H1 (cell line): ENCODE data around the gene ZNF618. TPM values are rescaled to one million over a fixed set of nuclear protein-coding genes. Genes with fewer than 3 reads are reported as not detected.

Source experiments
- CTCF ChIA-PET: fragments of 300-600 bp; sonication (Branson Sonifier 250); formaldehyde crosslinking; loops from one replicate; lab custom pipeline; 2021; ENCODE audit not compliant: partially characterized antibody; lab: Charles Lee
- POLR2A ChIA-PET: fragments of 300-600 bp; sonication (Branson Sonifier 250); formaldehyde crosslinking; loops from one replicate; lab custom pipeline; 2021; ENCODE audit warnings: inconsistent platforms; ENCODE audit not compliant: partially characterized antibody; lab: Charles Lee
- DNase-seq, 2 experiments: peaks; one replicate each; pipeline versions ENCODE4 v3.0.0 to v3.0.0-alpha.2; 2010 to 2022; ENCODE audit warnings: low spot score in 2 of 2, low read depth in 1 of 2, mixed read lengths in 1 of 2
- FAIRE-seq: peaks from 2 replicates; lab custom pipeline; 2011; peaks lifted over from hg19 to GRCh38; lab: Jason Lieb, UNC
- H2AFZ ChIP-seq: 2 replicates; pipeline ENCODE4 v1.8.1; 2012; ENCODE audit warnings: low read length, inconsistent platforms
- H2AK5ac ChIP-seq: 2 replicates; pipeline ENCODE4 v1.6.1; 2013; ENCODE audit warnings: low read depth, low read length
- H2BK120ac ChIP-seq: replicated peaks from 2 replicates; pipeline ENCODE3; 2013; ENCODE audit warnings: low read depth, low read length, inconsistent platforms
- H2BK12ac ChIP-seq: 2 replicates; pipeline ENCODE4 v1.6.1; 2013; ENCODE audit warnings: low read depth, low read length
- H2BK15ac ChIP-seq: 2 replicates; pipeline ENCODE4 v1.6.1; 2013; ENCODE audit warnings: low read length
- H2BK20ac ChIP-seq: 2 replicates; pipeline ENCODE4 v1.6.1; 2013; ENCODE audit warnings: low read length
- H2BK5ac ChIP-seq: 2 replicates; pipeline ENCODE4 v1.6.1; 2013; ENCODE audit warnings: low read depth, low read length
- H3K14ac ChIP-seq: 2 replicates; pipeline ENCODE4 v1.6.1; 2013; ENCODE audit warnings: inconsistent platforms; ENCODE audit not compliant: insufficient read length
- H3K18ac ChIP-seq: 2 replicates; pipeline ENCODE4 v1.6.1; 2013; ENCODE audit warnings: low read length; ENCODE audit errors: extremely low read depth
- H3K23ac ChIP-seq: 2 replicates; pipeline ENCODE4 v1.6.1; 2013; ENCODE audit warnings: inconsistent platforms; ENCODE audit not compliant: insufficient read length
- H3K23me2 ChIP-seq: 2 replicates; pipeline ENCODE4 v1.6.1; 2013; ENCODE audit warnings: low read depth, low read length
- H3K27ac ChIP-seq: 2 replicates; pipeline ENCODE4 v1.6.1; 2011; ENCODE audit warnings: low read depth, low read length, inconsistent platforms
- H3K27me3 ChIP-seq, 4 experiments: replicated peaks in 1 of 4; 1 replicate in 1 of 4; 2 replicates in 3 of 4; pipeline versions ENCODE4 v1.6.1 to v1.8.1; 2011 to 2013; ENCODE audit warnings: low read length in 3 of 4, mild to moderate bottlenecking in 3 of 4, inconsistent platforms in 2 of 4, mixed read lengths in 2 of 4, moderate library complexity in 1 of 4; ENCODE audit not compliant: control insufficient read depth in 3 of 4, insufficient read depth in 3 of 4; ENCODE audit errors: extremely low read depth in 1 of 4
- H3K36me3 ChIP-seq, 4 experiments: 2 replicates each; pipeline versions ENCODE4 v1.6.1 to v1.8.1; 2011 to 2013; ENCODE audit warnings: mild to moderate bottlenecking in 4 of 4, low read length in 3 of 4, moderate library complexity in 2 of 4, control low read depth in 1 of 4, inconsistent platforms in 1 of 4; ENCODE audit not compliant: insufficient read depth in 4 of 4, control insufficient read depth in 2 of 4
- H3K4ac ChIP-seq: replicated peaks from 2 replicates; pipeline ENCODE3; 2013; ENCODE audit warnings: low read length, low read depth, mixed read lengths, inconsistent platforms; ENCODE audit not compliant: insufficient read length
- H3K4me1 ChIP-seq, 4 experiments: replicated peaks in 1 of 4; 1 replicate in 1 of 4; 2 replicates in 3 of 4; pipeline versions ENCODE4 v1.6.1 to v1.8.1; 2011 to 2013; ENCODE audit warnings: low read length in 3 of 4, inconsistent platforms in 2 of 4, mixed read lengths in 1 of 4; ENCODE audit not compliant: insufficient read depth in 4 of 4, control insufficient read depth in 3 of 4
- H3K4me2 ChIP-seq, 2 experiments: 2 replicates each; pipeline versions ENCODE4 v1.6.1 to v1.8.1; 2011 to 2013; ENCODE audit warnings: low read depth in 2 of 2, low read length in 2 of 2, control low read depth in 1 of 2, inconsistent platforms in 1 of 2, mild to moderate bottlenecking in 1 of 2; ENCODE audit not compliant: insufficient read depth in 1 of 2
- H3K4me3 ChIP-seq, 4 experiments: fragments of 200-600, 300-600 bp in 1 of 4; sonication (generic), shearing (Covaris generic), sonication (Bioruptor Twin) in 1 of 4; 2 replicates each; pipeline versions ENCODE4 v1.5.1 to v1.8.1; 2011 to 2016; ENCODE audit warnings: low read length in 4 of 4, low read depth in 3 of 4, control low read depth in 2 of 4, inconsistent platforms in 2 of 4, mild to moderate bottlenecking in 2 of 4, mixed read lengths in 1 of 4, moderate library complexity in 1 of 4; ENCODE audit not compliant: insufficient read depth in 2 of 4; ENCODE audit errors: extremely low read depth in 1 of 4
- H3K56ac ChIP-seq: replicated peaks from 2 replicates; pipeline ENCODE3; 2013; ENCODE audit warnings: low read depth, mild to moderate bottlenecking, mixed read lengths, low read length, inconsistent platforms; ENCODE audit not compliant: insufficient read length
- H3K79me1 ChIP-seq: 2 replicates; pipeline ENCODE4 v1.6.1; 2013; ENCODE audit warnings: low read depth, low read length, control low read depth
- H3K79me2 ChIP-seq, 2 experiments: 2 replicates each; pipeline versions ENCODE4 v1.6.1 to v1.8.1; 2012 to 2013; ENCODE audit warnings: low read length in 2 of 2, mild to moderate bottlenecking in 2 of 2, inconsistent platforms in 1 of 2; ENCODE audit not compliant: insufficient read depth in 2 of 2, control insufficient read depth in 1 of 2
- H3K9ac ChIP-seq, 4 experiments: replicated peaks in 1 of 4; 1 replicate in 1 of 4; 2 replicates in 3 of 4; pipeline versions ENCODE4 v1.6.1 to v1.8.1; 2011 to 2013; ENCODE audit warnings: low read depth in 3 of 4, low read length in 3 of 4, control low read depth in 2 of 4, mild to moderate bottlenecking in 2 of 4, moderate library complexity in 2 of 4, inconsistent platforms in 1 of 4; ENCODE audit errors: extremely low read depth in 1 of 4
- H3K9me3 ChIP-seq, 2 experiments: 2 replicates each; pipeline versions ENCODE4 v1.6.1 to v1.8.1; 2012 to 2013; ENCODE audit warnings: mild to moderate bottlenecking in 2 of 2, moderate library complexity in 2 of 2, control low read depth in 1 of 2, inconsistent platforms in 1 of 2, low read depth in 1 of 2, low read length in 1 of 2, mixed read lengths in 1 of 2; ENCODE audit not compliant: insufficient read depth in 2 of 2
- H4K20me1 ChIP-seq, 2 experiments: replicated peaks in 1 of 2; 2 replicates each; pipeline versions ENCODE3 to v1.8.1; 2011 to 2013; ENCODE audit warnings: inconsistent platforms in 2 of 2, low read length in 2 of 2, mild to moderate bottlenecking in 1 of 2; ENCODE audit not compliant: insufficient read depth in 2 of 2, control insufficient read depth in 1 of 2
- H4K5ac ChIP-seq: 2 replicates; pipeline ENCODE4 v1.6.1; 2013; ENCODE audit warnings: low read length, low read depth, mixed read lengths, inconsistent platforms; ENCODE audit not compliant: insufficient read length
- H4K8ac ChIP-seq: 2 replicates; pipeline ENCODE4 v1.8.0; 2013; ENCODE audit warnings: mild to moderate bottlenecking, moderate library complexity, low read length, inconsistent platforms; ENCODE audit not compliant: insufficient read depth; ENCODE audit errors: extremely low read depth
- H4K91ac ChIP-seq: replicated peaks from 2 replicates; pipeline ENCODE3; 2013; ENCODE audit warnings: low read length, mixed read lengths, inconsistent platforms; ENCODE audit not compliant: insufficient read length
- GABPA ChIP-seq: IDR thresholded peaks from 2 replicates; pipeline ENCODE4 v1.6.1; 2011; ENCODE audit warnings: mild to moderate bottlenecking, low read length, moderate library complexity, borderline replicate concordance; ENCODE audit not compliant: insufficient read depth
- POU5F1 ChIP-seq: IDR thresholded peaks from 2 replicates; pipeline ENCODE4 v1.6.1; 2011; ENCODE audit warnings: low read depth, mild to moderate bottlenecking, low read length, moderate library complexity
- TAF7 ChIP-seq: optimal IDR thresholded peaks from 2 replicates; pipeline ENCODE3; 2011; ENCODE audit warnings: low read depth, mild to moderate bottlenecking, inconsistent platforms, low read length, moderate library complexity, borderline replicate concordance
- WGBS, 2 experiments: shearing (Covaris generic) in 1 of 2; methylation state at CpG; one replicate each; pipeline versions ENCODE4 v1.1.6 to v1.1.7; 2013 to 2015; ENCODE audit warnings: low lambda C conversion rate in 2 of 2, mixed read lengths in 2 of 2, inconsistent platforms in 1 of 2, low coverage in 1 of 2, missing lambda C conversion rate in 1 of 2; ENCODE audit not compliant: insufficient replicate concordance in 2 of 2, insufficient coverage in 1 of 2, insufficient read length in 1 of 2; ENCODE audit errors: extremely low coverage in 1 of 2, missing lambda C conversion rate in 1 of 2; 5-methylcytosine and 5-hydroxymethylcytosine counted together
- polyA plus RNA-seq, 7 experiments: library from polyadenylated mRNA; depleted of rRNA in 3 of 7; stranded (reverse) in 5 of 7; unstranded in 2 of 7; fragments of >200 nt in 5 of 7; fragments of 200-250 nt in 2 of 7; gene quantifications; 1 replicate in 5 of 7; 2 replicates in 1 of 7; 4 replicates in 1 of 7; pipeline versions ENCODE4 v1.2.1 to v1.2.3, GENCODE V29; 2011 to 2013; ENCODE audit warnings: missing spikeins in 2 of 7, mixed read lengths in 2 of 7
- total RNA-seq: library from RNA; stranded (reverse); fragmentation: NEBNext Ultra II Directional; extraction: Animal tissue kit (Norgen Biotek cat#: 25700); gene quantifications from 2 replicates; pipeline ENCODE4 v1.2.1, GENCODE V29; 2021

Gene ZNF618
- total and polyA plus RNA-seq, 2 of the 8 experiments (the other 6 are each of a cell fraction or from before 2014, with no cell fraction given) = 9.6 to 28.5 TPM

DNA sequence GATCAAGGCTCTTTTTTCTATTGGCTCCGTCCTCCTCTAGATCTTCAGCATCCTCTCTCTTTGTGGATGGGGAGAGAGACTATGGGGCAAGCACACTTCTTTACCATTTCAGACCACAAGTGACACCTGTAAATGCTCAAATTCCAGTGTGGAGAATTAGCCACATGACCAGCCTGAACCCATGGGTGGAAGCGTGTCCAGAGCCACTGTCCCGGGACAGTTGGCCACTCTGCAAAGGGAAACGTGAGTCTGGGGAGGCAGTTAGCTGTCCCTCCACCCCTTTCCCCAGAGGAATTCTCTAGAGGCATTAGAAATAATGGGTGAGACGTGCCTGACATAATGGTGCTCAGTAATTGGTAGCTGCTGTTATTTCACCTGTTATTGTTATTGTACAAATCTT lies 161.1 kb downstream of the ZNF618 start:
- Histone ChIP-seq H3K79me2 (no peaks in the 10 kb centered on the region), H3K23me2 (no peaks in the 10 kb centered on the region; the same call in 1 of the 2 replicates), H3K4me3 (no peak overlapping the region), H3K4me1 (peaks cover 0 to 8% (median 6%) of the 10 kb centered on the region in 4 experiments; a peak in 4 of 7 replicates)
- TF ChIP-seq TAF7 (no peak), GABPA (no peak), POU5F1 (no peak)
- TF ChIP-seq, all 59 proteins: peak for 0
- Histone ChIP-seq H3K56ac (no peak overlapping the region), H2BK12ac (no peak overlapping the region), H3K23ac (no peak overlapping the region), H4K5ac (no peak overlapping the region), H2AFZ (no peak overlapping the region), H2BK120ac (no peak overlapping the region), H3K27ac (no peak overlapping the region), H3K79me1 (no peaks in the 10 kb centered on the region), H3K18ac (no peak overlapping the region), H3K4me2 (no peak overlapping the region), H3K9ac (no peak overlapping the region), H3K4ac (no peak overlapping the region), H3K36me3 (peaks cover 0 to 16% (median 4%) of the 10 kb centered on the region in 4 experiments; a peak in 4 of 8 replicates), H3K14ac (no peak overlapping the region), H3K27me3 (no peaks in the 10 kb centered on the region), H3K9me3 (no peaks in the 10 kb centered on the region), H2AK5ac (no peak overlapping the region), H4K91ac (no peak overlapping the region), H2BK20ac (no peak overlapping the region), H2BK5ac (no peak overlapping the region), H2BK15ac (no peak overlapping the region), H4K20me1 (no peaks in the 10 kb centered on the region), H4K8ac (no peak overlapping the region)
- WGBS, 2 experiments = 84% methylated on average over 5 of the region's 5 CpGs; no CpG with 5 or more reads in 1 of the 2 experiments
- ChIA-PET CTCF (interaction anchor here (0.5 to 2.4 kb wide), 10 partner anchors 10 to 729 kb away, joined by 3 to 8 read pairs (median 3); no protein-coding TSS in a partner anchor), POLR2A (no interaction called here)
- peak in 1 of 2 experiments; percentile 33 for DNase-seq
- no peak for FAIRE-seq
